GM19043 (cell line): Measurements from ENCODE around the gene QARS1.

Source experiments
- ATAC-seq: cut with Tn5 transposase; IDR thresholded peaks from one replicate; pipeline ENCODE4 v1.9.1; 2021; ENCODE audit warnings: low read depth; ENCODE audit not compliant: unreplicated experiment

Gene QARS1

GRCh38 chr3:49054344-49054862 lies 50.2 kb downstream of the QARS1 start:
- ATAC-seq, result no peak

GRCh38 chr3:49053543-49053942 lies 51.0 kb downstream of the QARS1 start:
- ATAC-seq, result no peak
